MM.1S (cell line): Measurements from ENCODE around the gene METTL24.

Source experiments
- DNase-seq: peaks from one replicate; pipeline ENCODE4 v3.0.0-alpha.2; 2015
- H2AFZ ChIP-seq: fragments of 300-600 bp; sonication (generic); 2 replicates; pipeline ENCODE4 v1.6.0; 2016; ENCODE audit warnings: antibody characterized with exemption, low read length
- H3F3A ChIP-seq: fragments of 300-600 bp; sonication (generic); 2 replicates; pipeline ENCODE4 v1.6.1; 2016; ENCODE audit warnings: mild to moderate bottlenecking, antibody characterized with exemption, low read length, moderate library complexity, mixed read lengths; ENCODE audit not compliant: insufficient read depth
- H3K27ac ChIP-seq: fragments of 300-600 bp; sonication (generic); 2 replicates; pipeline ENCODE4 v1.5.1; 2016; ENCODE audit warnings: mild to moderate bottlenecking, low read length
- H3K27me3 ChIP-seq: fragments of 300-600 bp; sonication (generic); replicated peaks from 2 replicates; pipeline ENCODE4 v1.6.0; 2016; ENCODE audit warnings: low read length; ENCODE audit not compliant: insufficient read depth
- H3K36me3 ChIP-seq: fragments of 300-600 bp; sonication (generic); replicated peaks from 2 replicates; pipeline ENCODE4 v1.6.1; 2016; ENCODE audit warnings: mild to moderate bottlenecking, low read length, mixed read lengths; ENCODE audit not compliant: insufficient read depth
- H3K4me1 ChIP-seq: fragments of 300-600 bp; sonication (generic); 2 replicates; pipeline ENCODE4 v1.6.1; 2016; ENCODE audit warnings: low read length, mixed read lengths
- H3K4me2 ChIP-seq: fragments of 300-600 bp; sonication (generic); 2 replicates; pipeline ENCODE4 v1.6.0; 2016; ENCODE audit warnings: low read depth, low read length
- H3K4me3 ChIP-seq: fragments of 300-600 bp; sonication (generic); 2 replicates; pipeline ENCODE4 v1.5.1; 2016; ENCODE audit warnings: low read length, mixed read lengths
- H3K79me2 ChIP-seq: fragments of 300-600 bp; sonication (generic); 2 replicates; pipeline ENCODE4 v1.6.1; 2016; ENCODE audit warnings: mixed run types, low read length, mixed read lengths
- H3K9ac ChIP-seq: fragments of 300-600 bp; sonication (generic); 2 replicates; pipeline ENCODE4 v1.6.1; 2016; ENCODE audit warnings: low read length, mixed read lengths
- H3K9me2 ChIP-seq: fragments of 300-600 bp; sonication (generic); replicated peaks from 2 replicates; pipeline ENCODE4 v1.6.1; 2016; ENCODE audit warnings: mild to moderate bottlenecking, low read length, mixed read lengths; ENCODE audit not compliant: insufficient read depth
- H3K9me3 ChIP-seq: fragments of 300-600 bp; sonication (generic); replicated peaks from 2 replicates; pipeline ENCODE4 v1.6.1; 2016; ENCODE audit warnings: mild to moderate bottlenecking, low read length, mixed read lengths; ENCODE audit not compliant: insufficient read depth
- H4K20me1 ChIP-seq: fragments of 300-600 bp; sonication (generic); 2 replicates; pipeline ENCODE4 v1.6.1; 2016; ENCODE audit warnings: mild to moderate bottlenecking, low read length, moderate library complexity, mixed read lengths; ENCODE audit not compliant: insufficient read depth
- EZH2 ChIP-seq: fragments of 300-600 bp; sonication (generic); optimal IDR thresholded peaks from 2 replicates; pipeline ENCODE3; 2017; ENCODE audit warnings: low read depth, mild to moderate bottlenecking, antibody characterized with exemption, low read length, mixed read lengths
- EZH2phosphoT487 ChIP-seq: fragments of 300-600 bp; sonication (generic); IDR thresholded peaks from 2 replicates; pipeline ENCODE4 v1.6.1; 2018; ENCODE audit warnings: antibody characterized with exemption, low read length
- TF ChIP-seq, protein P1 (sequence below): fragments of 300-600 bp; sonication (generic); IDR thresholded peaks from 2 replicates; pipeline ENCODE4 v1.5.1; 2016; ENCODE audit warnings: antibody characterized with exemption, low read length, mixed read lengths

METTL24 gene

DNA sequence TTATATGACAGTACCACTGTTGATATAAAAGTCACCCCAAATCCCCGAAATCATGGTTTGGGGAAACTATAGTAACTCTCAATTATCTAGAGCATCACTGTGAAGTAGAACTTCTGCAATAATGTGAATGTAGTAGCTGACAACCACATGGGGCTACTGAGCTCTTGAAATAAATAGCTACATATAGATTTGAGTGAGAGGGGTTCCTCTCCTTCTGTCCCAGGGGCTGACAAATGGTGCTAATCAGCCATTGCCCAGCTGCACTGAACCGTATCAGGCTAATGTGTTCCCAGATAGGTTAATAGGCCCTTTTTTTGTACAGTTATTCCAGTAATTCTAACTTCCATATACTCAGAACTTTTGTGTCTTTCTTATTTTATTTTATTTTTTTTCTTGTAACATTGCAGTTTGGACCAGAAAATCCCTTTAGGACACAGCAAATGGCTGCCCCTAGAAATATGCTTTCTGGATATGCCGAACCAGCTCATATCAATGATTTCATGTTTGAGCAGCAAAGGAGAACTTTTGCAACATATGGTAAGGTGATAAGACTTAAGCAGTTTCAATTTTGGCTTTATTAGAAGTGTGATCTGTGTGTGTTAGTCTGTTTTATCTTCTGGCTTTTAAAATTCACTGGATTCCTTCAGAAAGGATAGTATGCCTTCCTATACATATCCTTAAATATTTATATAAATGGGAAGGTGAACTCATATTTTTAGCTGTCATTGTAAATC, 156.8 kb downstream of the METTL24 start:
- no peak overlapping the region for H3K4me2 ChIP-seq
- peaks cover 3% of the 10 kb centered on the region; the same call in 1 of the 2 replicates for H4K20me1 ChIP-seq
- H3K27me3 ChIP-seq, result no peaks in the 10 kb centered on the region
- DNase-seq, result no peak
- no peak overlapping the region for H2AFZ ChIP-seq
- peaks cover 39% of the 10 kb centered on the region for H3K79me2 ChIP-seq
- H3K36me3 ChIP-seq, result no peaks in the 10 kb centered on the region
- no peak overlapping the region for H3K4me3 ChIP-seq
- no peaks in the 10 kb centered on the region for H3K9me2 ChIP-seq
- TF ChIP-seq EZH2phosphoT487, result no peak
- TF ChIP-seq, protein P1, sequence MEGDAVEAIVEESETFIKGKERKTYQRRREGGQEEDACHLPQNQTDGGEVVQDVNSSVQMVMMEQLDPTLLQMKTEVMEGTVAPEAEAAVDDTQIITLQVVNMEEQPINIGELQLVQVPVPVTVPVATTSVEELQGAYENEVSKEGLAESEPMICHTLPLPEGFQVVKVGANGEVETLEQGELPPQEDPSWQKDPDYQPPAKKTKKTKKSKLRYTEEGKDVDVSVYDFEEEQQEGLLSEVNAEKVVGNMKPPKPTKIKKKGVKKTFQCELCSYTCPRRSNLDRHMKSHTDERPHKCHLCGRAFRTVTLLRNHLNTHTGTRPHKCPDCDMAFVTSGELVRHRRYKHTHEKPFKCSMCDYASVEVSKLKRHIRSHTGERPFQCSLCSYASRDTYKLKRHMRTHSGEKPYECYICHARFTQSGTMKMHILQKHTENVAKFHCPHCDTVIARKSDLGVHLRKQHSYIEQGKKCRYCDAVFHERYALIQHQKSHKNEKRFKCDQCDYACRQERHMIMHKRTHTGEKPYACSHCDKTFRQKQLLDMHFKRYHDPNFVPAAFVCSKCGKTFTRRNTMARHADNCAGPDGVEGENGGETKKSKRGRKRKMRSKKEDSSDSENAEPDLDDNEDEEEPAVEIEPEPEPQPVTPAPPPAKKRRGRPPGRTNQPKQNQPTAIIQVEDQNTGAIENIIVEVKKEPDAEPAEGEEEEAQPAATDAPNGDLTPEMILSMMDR, result no peak
- TF ChIP-seq EZH2, result no peak
- H3K9ac ChIP-seq, result no peak overlapping the region
- H3K27ac ChIP-seq, result no peak overlapping the region
- no peaks in the 10 kb centered on the region for H3F3A ChIP-seq
- H3K4me1 ChIP-seq, result no peaks in the 10 kb centered on the region
- no peaks in the 10 kb centered on the region for H3K9me3 ChIP-seq

DNA sequence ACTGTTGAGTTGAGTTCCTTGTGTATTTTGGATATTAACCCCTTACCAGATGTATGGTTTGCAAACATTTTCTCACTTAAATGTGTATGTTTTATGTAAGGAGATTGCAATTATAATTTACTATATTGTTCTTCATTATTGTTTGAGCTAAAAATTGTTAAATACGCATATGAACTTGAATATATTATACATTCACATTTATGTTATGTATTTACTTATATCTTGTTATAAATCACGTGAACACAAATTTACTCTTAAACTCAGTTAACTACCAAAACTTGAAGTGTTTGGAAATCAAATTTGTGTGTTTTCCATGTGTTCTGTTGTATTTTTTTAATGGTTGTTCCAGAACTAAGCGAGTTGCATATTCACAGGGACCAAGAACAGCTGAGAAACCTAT, 159.6 kb downstream of the METTL24 start:
- Histone ChIP-seq H3K9ac (no peak overlapping the region), H2AFZ (no peak overlapping the region), H3K4me2 (no peak overlapping the region), H3K4me3 (no peak overlapping the region), H3K79me2 (peaks cover 54% of the 10 kb centered on the region), H3K9me2 (no peaks in the 10 kb centered on the region), H3K36me3 (no peaks in the 10 kb centered on the region), H3K4me1 (no peaks in the 10 kb centered on the region), H4K20me1 (peaks cover 3% of the 10 kb centered on the region; the same call in 1 of the 2 replicates), H3K9me3 (no peaks in the 10 kb centered on the region), H3F3A (no peaks in the 10 kb centered on the region), H3K27me3 (no peaks in the 10 kb centered on the region), H3K27ac (no peak overlapping the region)
- DNase-seq, result no peak
- TF ChIP-seq EZH2 (no peak), EZH2phosphoT487 (no peak)
- TF ChIP-seq, protein P1, result no peak

DNA sequence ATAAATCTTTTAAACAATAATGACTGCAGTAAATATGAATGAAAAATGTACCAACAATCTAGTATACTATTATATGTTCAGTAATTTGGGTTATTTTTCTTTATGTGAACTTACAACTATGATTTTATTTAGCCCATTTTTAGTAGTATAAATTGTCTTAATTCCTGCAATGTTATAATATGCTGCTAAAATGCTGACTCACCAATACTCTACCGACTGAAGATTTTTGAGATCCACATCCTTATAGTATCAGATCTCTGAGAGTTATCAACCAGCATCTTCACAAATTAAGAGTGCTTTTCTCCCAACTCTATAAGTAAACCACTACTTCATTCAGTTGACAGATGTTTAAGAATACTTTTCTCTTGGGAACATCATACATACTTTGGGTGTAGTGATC, 161.3 kb downstream of the METTL24 start:
- no peaks in the 10 kb centered on the region for H3K27me3 ChIP-seq
- no peaks in the 10 kb centered on the region for H3K36me3 ChIP-seq

More for the DNA sequence above, 161.3 kb downstream of the METTL24 start:
- no peak overlapping the region for H3K9ac ChIP-seq
- H3K4me2 ChIP-seq, result no peak overlapping the region
- no peak overlapping the region for H2AFZ ChIP-seq
- H3K9me3 ChIP-seq, result no peaks in the 10 kb centered on the region
- DNase-seq, result no peak
- H3F3A ChIP-seq, result no peaks in the 10 kb centered on the region
- H3K27ac ChIP-seq, result no peak overlapping the region
- no peaks in the 10 kb centered on the region for H3K9me2 ChIP-seq
- TF ChIP-seq EZH2 (no peak), EZH2phosphoT487 (no peak)
- TF ChIP-seq, protein P1, result no peak
- peaks cover 3% of the 10 kb centered on the region; the same call in 1 of the 2 replicates for H4K20me1 ChIP-seq
- no peaks in the 10 kb centered on the region for H3K4me1 ChIP-seq
- H3K4me3 ChIP-seq, result no peak overlapping the region
- H3K79me2 ChIP-seq, result peaks cover 56% of the 10 kb centered on the region
